EH (cell line): ENCODE data around the gene OR2T3.
"Not testable (repeated sequence)": the region's sequence is repeated elsewhere in the genome, so short reads cannot be mapped to it uniquely, and the experiment has no call there.

Experiments used
- DNase-seq: peaks from one replicate; pipeline ENCODE4 v3.0.0-alpha.2; 2015; ENCODE audit warnings: low read depth

Gene OR2T3

GRCh38 chr1:248472111-248472510 lies 1.0 kb upstream of the OR2T3 start:
- not testable (repeated sequence) for DNase-seq

GRCh38 chr1:248475660-248476059 lies 2.5 kb downstream of the OR2T3 start:
- DNase-seq = not testable (repeated sequence)

- DNase-seq = not testable (repeated sequence)
These were observed 8.8 kb downstream of the OR2T3 start for GRCh38 chr1:248481686-248482579.

- not testable (repeated sequence) for DNase-seq
These were observed 15.1 kb downstream of the OR2T3 start, which contains the start of gene OR2T5 for GRCh38 chr1:248488289-248488688. Gene OR2T5 (plus strand): TSS chr1:248488589. CDS start chr1:248488589, 0 bp downstream.

GRCh38 chr1:248496661-248497060 lies 23.5 kb downstream of the OR2T3 start:
- not testable (repeated sequence) for DNase-seq

GRCh38 chr1:248500305-248501035 lies 27.3 kb downstream of the OR2T3 start:
- not testable (repeated sequence) for DNase-seq

- not testable (repeated sequence) for DNase-seq
These were observed 34.6 kb downstream of the OR2T3 start, which contains the start of gene OR2G6 for GRCh38 chr1:248507773-248508172. Gene OR2G6 (plus strand): TSS chr1:248508073. CDS start chr1:248521647, 13,574 bp downstream.

GRCh38 chr1:248510217-248510616 lies 37.1 kb downstream of the OR2T3 start:
- DNase-seq = not testable (repeated sequence)

- DNase-seq = no peak
These were observed 48.7 kb downstream of the OR2T3 start for GRCh38 chr1:248521856-248522255.
